CD4-positive, CD25-positive, alpha-beta regulatory T cell (primary cell): ENCODE data around the gene CYP26A1. TPM values are rescaled to one million over a fixed set of nuclear protein-coding genes. Genes with fewer than 3 reads are reported as not detected.
"Not testable (repeated sequence)": the region's sequence is repeated elsewhere in the genome, so short reads cannot be mapped to it uniquely, and the experiment has no call there.

ENCODE experiments used
- ATAC-seq, 2 donors: fragments of 150-1000 bp; cut with Tn5 transposase; one replicate each; pipeline ENCODE4 v1.10.0; 2021; ENCODE audit warnings: low read depth in 2 of 2, moderate number of reproducible peaks in 2 of 2, moderate library complexity in 1 of 2
- DNase-seq, 3 donors: peaks; one replicate each; pipeline versions ENCODE4 v3.0.0 to v3.0.0-alpha.2; 2012 to 2022; ENCODE audit warnings: mixed read lengths in 1 of 3
- H3K27ac ChIP-seq: one replicate; pipeline ENCODE4 v1.7.0; 2013; ENCODE audit warnings: mild to moderate bottlenecking, low read length; ENCODE audit not compliant: insufficient read depth, poor library complexity, severe bottlenecking
- H3K27me3 ChIP-seq: one replicate; pipeline ENCODE4 v1.7.0; 2013; ENCODE audit warnings: low read length; ENCODE audit not compliant: control insufficient read depth, insufficient read depth
- H3K36me3 ChIP-seq: one replicate; pipeline ENCODE4 v1.7.0; 2013; ENCODE audit warnings: mild to moderate bottlenecking, low read length, moderate library complexity; ENCODE audit not compliant: control insufficient read depth, insufficient read depth
- H3K4me1 ChIP-seq: 2 replicates; pipeline ENCODE4 v1.7.0; 2013; ENCODE audit warnings: mild to moderate bottlenecking, low read length; ENCODE audit not compliant: insufficient read depth, control insufficient read depth, poor library complexity, severe bottlenecking
- H3K4me3 ChIP-seq: one replicate; pipeline ENCODE4 v1.7.0; 2013; ENCODE audit warnings: low read depth, mild to moderate bottlenecking, low read length, moderate library complexity
- H3K9me3 ChIP-seq, 2 experiments: 1 replicate in 1 of 2; 2 replicates in 1 of 2; pipeline ENCODE4 v1.7.0; 2013; ENCODE audit warnings: low read length in 2 of 2, mild to moderate bottlenecking in 1 of 2, moderate library complexity in 1 of 2; ENCODE audit not compliant: control insufficient read depth in 2 of 2
- H3K27ac Mint-ChIP-seq, 3 donors: one replicate each; pipeline ENCODE4 v1.8.0; 2020 to 2022; ENCODE audit warnings: mild to moderate bottlenecking in 3 of 3, mixed read lengths in 3 of 3, moderate library complexity in 2 of 3
- H3K27me3 Mint-ChIP-seq: one replicate; pipeline ENCODE4 v1.8.0; 2022; ENCODE audit warnings: mild to moderate bottlenecking, mixed read lengths
- H3K36me3 Mint-ChIP-seq: one replicate; pipeline ENCODE4 v1.8.0; 2020; ENCODE audit warnings: mixed read lengths
- H3K4me1 Mint-ChIP-seq, 4 donors: one replicate each; pipeline ENCODE4 v1.8.0; 2020 to 2022; ENCODE audit warnings: mixed read lengths in 4 of 4, mild to moderate bottlenecking in 1 of 4
- H3K4me3 Mint-ChIP-seq, 4 donors: one replicate each; pipeline ENCODE4 v1.8.0; 2020 to 2022; ENCODE audit warnings: mild to moderate bottlenecking in 4 of 4, mixed read lengths in 4 of 4, moderate library complexity in 3 of 4
- H3K9me3 Mint-ChIP-seq, 7 donors: one replicate each; pipeline ENCODE4 v1.8.0; 2020 to 2022; ENCODE audit warnings: mixed read lengths in 7 of 7, mild to moderate bottlenecking in 3 of 7, moderate library complexity in 2 of 7
- polyA plus RNA-seq, 4 donors: library from polyadenylated mRNA; unstranded; fragments of 300-500 nt; fragmentation: Illumina TruSeq; gene quantifications; one replicate each; pipeline ENCODE4 v1.2.3, GENCODE V29; 2021
- total RNA-seq: library from RNA; stranded (reverse); gene quantifications from one replicate; pipeline ENCODE4 v1.2.3, GENCODE V29; 2022

The CYP26A1 gene
- total and polyA plus RNA-seq, 5 donors from 2014 or later = not detected

DNA sequence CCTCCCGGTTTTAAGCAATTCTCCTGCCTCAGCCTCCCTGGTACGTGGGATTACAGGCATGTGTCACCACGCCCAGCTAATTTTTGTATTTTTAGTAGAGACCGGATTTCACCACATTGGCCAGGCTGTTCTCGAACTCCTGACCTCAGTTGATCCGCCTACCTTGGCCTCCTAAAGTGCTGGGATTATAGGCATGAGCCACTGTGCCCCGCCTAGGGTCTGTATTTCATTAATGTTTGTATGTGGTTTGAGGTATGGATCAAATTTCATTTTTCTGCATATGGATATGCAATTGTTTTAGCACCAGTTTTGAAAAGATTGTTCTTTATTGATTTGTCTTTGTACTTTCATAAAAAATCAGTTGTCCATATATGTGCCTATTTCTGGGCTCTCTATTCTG is 26.0 kb downstream of the CYP26A1 start:
- Mint-ChIP-seq H3K9me3 (peaks cover 0 to 6% (median 2%) of the 10 kb centered on the region in 7 donors), H3K27me3 (peaks cover 29% of the 10 kb centered on the region), H3K4me1 (no peaks in the 10 kb centered on the region), H3K27ac (no peak overlapping the region), H3K4me3 (no peak overlapping the region), H3K36me3 (no peaks in the 10 kb centered on the region)
- peaks cover 3 to 4% of the 10 kb centered on the region in 2 experiments for H3K9me3 ChIP-seq
- H3K4me3 ChIP-seq = no peak overlapping the region
- ATAC-seq = no peak
- no peaks in the 10 kb centered on the region for H3K27me3 ChIP-seq
- H3K4me1 ChIP-seq = no peaks in the 10 kb centered on the region
- H3K27ac ChIP-seq = no peak overlapping the region
- no peak for DNase-seq
- no peaks in the 10 kb centered on the region for H3K36me3 ChIP-seq

- not testable (repeated sequence) for DNase-seq, H3K4me3 Mint-ChIP-seq, H3K4me3 ChIP-seq, H3K4me1 ChIP-seq, H3K36me3 ChIP-seq, H3K27me3 ChIP-seq, H3K27ac ChIP-seq, H3K9me3 ChIP-seq, H3K36me3 Mint-ChIP-seq, H3K4me1 Mint-ChIP-seq, ATAC-seq, H3K9me3 Mint-ChIP-seq
- Mint-ChIP-seq H3K27me3 (peaks cover 30% of the 10 kb centered on the region), H3K27ac (peak overlapping the region in 1 of 3 donors; percentile 86)
These were observed 27.5 kb downstream of the CYP26A1 start for GRCh38 chr10:93101148-93101547.

DNA sequence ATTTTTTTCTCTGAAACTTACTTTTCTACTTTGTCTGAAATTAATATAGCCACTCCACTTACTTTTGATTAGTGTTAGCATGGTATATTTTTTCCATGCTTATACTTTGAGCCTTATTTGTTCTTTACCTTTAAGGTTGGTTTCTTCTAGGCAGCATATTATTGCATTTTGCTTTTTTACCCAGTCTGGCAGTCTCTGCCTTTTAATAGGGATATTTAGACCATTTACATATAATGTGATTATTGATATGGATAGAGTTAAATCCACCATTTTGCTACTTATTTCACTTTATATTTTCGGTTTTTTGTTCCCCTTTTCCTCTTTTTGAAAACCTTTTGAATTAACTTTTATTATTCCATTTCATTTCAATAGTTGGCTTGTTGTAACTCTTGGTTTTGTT is 30.3 kb downstream of the CYP26A1 start:
- peaks cover 25% of the 10 kb centered on the region for H3K27me3 Mint-ChIP-seq
- H3K4me1 Mint-ChIP-seq = no peaks in the 10 kb centered on the region
- H3K4me3 Mint-ChIP-seq = no peak overlapping the region
- no peaks in the 10 kb centered on the region for H3K36me3 ChIP-seq
- H3K27ac ChIP-seq = no peak overlapping the region
- ATAC-seq (no peak), DNase-seq (no peak)
- H3K9me3 ChIP-seq = peaks cover 3 to 4% of the 10 kb centered on the region in 2 experiments
- H3K27me3 ChIP-seq = peaks cover 2% of the 10 kb centered on the region
- H3K9me3 Mint-ChIP-seq = peaks cover 0 to 6% (median 2%) of the 10 kb centered on the region in 7 donors
- H3K4me3 ChIP-seq = no peak overlapping the region
- H3K36me3 Mint-ChIP-seq = no peaks in the 10 kb centered on the region
- no peaks in the 10 kb centered on the region for H3K4me1 ChIP-seq
- H3K27ac Mint-ChIP-seq = no peak overlapping the region

GRCh38 chr10:93106631-93107072 is 33.0 kb downstream of the CYP26A1 start:
- no peaks in the 10 kb centered on the region for H3K4me1 Mint-ChIP-seq
- H3K27ac Mint-ChIP-seq = no peak overlapping the region
- no peak overlapping the region for H3K4me3 Mint-ChIP-seq

GRCh38 chr10:93110472-93111146 is 36.9 kb downstream of the CYP26A1 start:
- peaks cover 6% of the 10 kb centered on the region for H3K4me1 ChIP-seq
- Mint-ChIP-seq H3K4me1 (peaks cover 0 to 10% (median under 1%) of the 10 kb centered on the region in 4 donors), H3K27me3 (peaks cover 16% of the 10 kb centered on the region), H3K27ac (no peak overlapping the region), H3K36me3 (no peaks in the 10 kb centered on the region), H3K4me3 (no peak overlapping the region), H3K9me3 (peaks cover 0 to 2% (median 0%) of the 10 kb centered on the region in 7 donors)
- H3K4me3 ChIP-seq = no peak overlapping the region
- peaks cover 5% of the 10 kb centered on the region for H3K27me3 ChIP-seq
- H3K9me3 ChIP-seq = no peaks in the 10 kb centered on the region
- no peak for ATAC-seq
- H3K36me3 ChIP-seq = no peaks in the 10 kb centered on the region
- H3K27ac ChIP-seq = no peak overlapping the region
- DNase-seq = no peak

More at GRCh38 chr10:93106631-93107072, 33.0 kb downstream of the CYP26A1 start:
- ATAC-seq = no peak
- no peaks in the 10 kb centered on the region for H3K36me3 Mint-ChIP-seq
- H3K27me3 Mint-ChIP-seq = peaks cover 27% of the 10 kb centered on the region
- H3K27ac ChIP-seq = no peak overlapping the region
- no peaks in the 10 kb centered on the region for H3K4me1 ChIP-seq
- H3K4me3 ChIP-seq = no peak overlapping the region
- no peak for DNase-seq
- H3K9me3 Mint-ChIP-seq = peaks cover 0 to 6% (median 1%) of the 10 kb centered on the region in 7 donors
- peaks cover 2% of the 10 kb centered on the region for H3K27me3 ChIP-seq
- no peaks in the 10 kb centered on the region for H3K36me3 ChIP-seq
- H3K9me3 ChIP-seq = peaks cover 3 to 4% of the 10 kb centered on the region in 2 experiments

- H3K4me1 Mint-ChIP-seq = peaks cover 4 to 19% (median 7%) of the 10 kb centered on the region in 4 donors
- Histone ChIP-seq H3K4me3 (no peak overlapping the region), H3K27me3 (peaks cover 3% of the 10 kb centered on the region), H3K27ac (no peak overlapping the region), H3K9me3 (no peaks in the 10 kb centered on the region), H3K4me1 (peaks cover 10% of the 10 kb centered on the region), H3K36me3 (no peaks in the 10 kb centered on the region)
- H3K36me3 Mint-ChIP-seq = no peaks in the 10 kb centered on the region
- H3K27ac Mint-ChIP-seq = peak overlapping the region in 2 of 3 donors; percentile 19 to 32
- H3K9me3 Mint-ChIP-seq = peaks cover 0 to 2% (median 0%) of the 10 kb centered on the region in 7 donors
- peaks cover 16% of the 10 kb centered on the region for H3K27me3 Mint-ChIP-seq
- ATAC-seq (no peak), DNase-seq (no peak)
- H3K4me3 Mint-ChIP-seq = no peak overlapping the region
These were observed 39.3 kb downstream of the CYP26A1 start for GRCh38 chr10:93113042-93113441.

- peaks cover 15% of the 10 kb centered on the region for H3K27me3 Mint-ChIP-seq
- ATAC-seq = peak; percentile 63 to 66
- no peak overlapping the region for H3K27ac ChIP-seq
- peaks cover 10% of the 10 kb centered on the region for H3K4me1 ChIP-seq
- no peak overlapping the region for H3K4me3 Mint-ChIP-seq
- no peaks in the 10 kb centered on the region for H3K36me3 Mint-ChIP-seq
- H3K9me3 Mint-ChIP-seq = peaks cover 0 to 2% (median 0%) of the 10 kb centered on the region in 7 donors
- peaks cover 3% of the 10 kb centered on the region for H3K27me3 ChIP-seq
- H3K4me3 ChIP-seq = no peak overlapping the region
- DNase-seq = peak; percentile 50 to 68 (median 61)
- H3K27ac Mint-ChIP-seq = peak overlapping the region in 2 of 3 donors; percentile 67 to 94
- peaks cover 4 to 24% (median 7%) of the 10 kb centered on the region in 4 donors for H3K4me1 Mint-ChIP-seq
- H3K36me3 ChIP-seq = no peaks in the 10 kb centered on the region
- H3K9me3 ChIP-seq = no peaks in the 10 kb centered on the region
These were observed 42.1 kb downstream of the CYP26A1 start for GRCh38 chr10:93115661-93116383.
